ENCODE data around the gene TMCC2.

DNA sequence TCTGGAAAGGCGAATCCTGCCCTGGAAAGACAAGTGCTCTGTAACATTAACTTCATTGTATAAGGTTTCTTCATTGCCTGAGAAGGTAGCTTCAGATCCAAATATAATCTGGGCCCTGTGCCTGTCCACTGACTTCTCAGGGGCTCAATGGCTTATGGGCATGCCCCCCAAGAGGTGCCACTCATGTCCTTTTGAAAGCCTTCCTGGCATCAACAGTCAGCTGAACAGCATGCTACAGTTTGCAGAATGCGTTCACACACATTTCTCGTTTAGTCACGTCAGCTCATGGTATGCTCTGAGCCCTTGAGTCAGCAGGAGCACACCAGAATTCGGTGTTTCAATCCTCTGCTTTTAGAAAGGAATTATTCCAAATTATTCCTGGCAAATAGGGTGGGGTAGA is 23.8 kb downstream of the TMCC2 start:
- no peak for TF ChIP-seq POLR2AphosphoS5 (IDR thresholded peaks at IDR 0.05; ENCODE audit: low read depth, low read length)
- no peak for TF ChIP-seq TAF1 (IDR thresholded peaks at IDR 0.05; ENCODE audit: borderline replicate concordance, insufficient read depth, low read length)
- no peak for TF ChIP-seq SIN3A (IDR thresholded peaks at IDR 0.05; ENCODE audit: borderline replicate concordance, insufficient read depth, low read length)
